ENCODE measurements around the gene PPFIBP1.

GRCh38 chr12:27523305-27523641 lies 733 bp upstream of the PPFIBP1 start:
- TF ChIP-seq CTCF (IDR thresholded peaks at IDR 0.05 in 2 of 3, conservative IDR thresholded peaks at IDR 0.05 in 1 of 3; ENCODE audit: insufficient read depth in 2 of 3, low read depth in 1 of 3, low read length in 3 of 3) (no peak), E2F4 (CRISPR knock-in tag; IDR thresholded peaks at IDR 0.05; ENCODE audit: low read depth) (no peak), ZMIZ1 (IDR thresholded peaks at IDR 0.05; ENCODE audit: low read depth in 2 of 2, low read length in 2 of 2) (no peak), ZFP36 (IDR thresholded peaks at IDR 0.05; ENCODE audit: low read depth, low read length, partially characterized antibody) (no peak), CBX2 (IDR thresholded peaks at IDR 0.05; ENCODE audit: insufficient read depth, low read length, poor library complexity, severe bottlenecking) (no peak), HBP1 (CRISPR knock-in tag; IDR thresholded peaks at IDR 0.05) (no peak), ZZZ3 (IDR thresholded peaks at IDR 0.05) (no peak), FIP1L1 (IDR thresholded peaks at IDR 0.05; ENCODE audit: low read depth, low read length, poor library complexity, severe bottlenecking) (no peak), IFI16 (CRISPR knock-in tag; IDR thresholded peaks at IDR 0.05) (no peak)

Measured in K562 (cell line).